Measurements from ENCODE around the gene YEATS4.
"Not testable (repeated sequence)": the region's sequence is repeated elsewhere in the genome, so short reads cannot be mapped to it uniquely, and the experiment has no call there.

YEATS4 gene

GRCh38 chr12:69359531-69360347 is at the start of gene YEATS4:
TSS of gene YEATS4 (plus strand) at chr12:69359743. CDS start at chr12:69359973, 230 bp downstream.
- Histone ChIP-seq H3K9me3 (ENCODE audit: control insufficient read depth in 5 of 5, low read length in 5 of 5) (no peaks in the 10 kb centered on the region), H3K9ac (ENCODE audit: low read length in 5 of 5) (peak within 1 kb of the TSS; percentile 52 to 93 (median 83)), H3K4me3 (ENCODE audit: low read depth in 1 of 5, low read length in 5 of 5) (peak within 1 kb of the TSS; percentile 83 to 95 (median 89)), H3K27me3 (ENCODE audit: control insufficient read depth in 5 of 5, insufficient read depth in 4 of 5, low read length in 5 of 5) (no peaks in the 10 kb centered on the region), H3K4me1 (ENCODE audit: control insufficient read depth in 5 of 5, insufficient read depth in 5 of 5, low read length in 5 of 5) (peaks cover 5 to 17% (median 14%) of the 10 kb centered on the region in 5 donors), H3K36me3 (ENCODE audit: control insufficient read depth in 5 of 5, insufficient read depth in 5 of 5, low read length in 5 of 5) (peaks cover 0 to 5% (median 0%) of the 10 kb centered on the region in 5 donors), H3K27ac (ENCODE audit: low read depth, low read length) (peak within 1 kb of the TSS; percentile 90)

- Histone ChIP-seq H3K27me3 (ENCODE audit: control insufficient read depth in 5 of 5, insufficient read depth in 4 of 5, low read length in 5 of 5) (peaks cover 0 to 3% (median 0%) of the 10 kb centered on the region in 5 donors), H3K4me3 (ENCODE audit: low read depth in 1 of 5, low read length in 5 of 5) (no peak overlapping the region), H3K9me3 (ENCODE audit: control insufficient read depth in 5 of 5, low read length in 5 of 5) (peaks cover 0 to 10% (median 3%) of the 10 kb centered on the region in 5 donors), H3K27ac (ENCODE audit: low read depth, low read length) (no peak overlapping the region), H3K36me3 (ENCODE audit: control insufficient read depth in 5 of 5, insufficient read depth in 5 of 5, low read length in 5 of 5) (no peaks in the 10 kb centered on the region), H3K4me1 (ENCODE audit: control insufficient read depth in 5 of 5, insufficient read depth in 5 of 5, low read length in 5 of 5) (no peaks in the 10 kb centered on the region), H3K9ac (ENCODE audit: low read length in 5 of 5) (no peak overlapping the region)
Observed at GRCh38 chr12:69313209-69313608, 46.3 kb upstream of the YEATS4 start.

- H3K9me3 ChIP-seq (ENCODE audit: control insufficient read depth in 5 of 5, low read length in 5 of 5); H3K4me3 ChIP-seq (ENCODE audit: low read depth in 1 of 5, low read length in 5 of 5); H3K36me3 ChIP-seq (ENCODE audit: control insufficient read depth in 5 of 5, insufficient read depth in 5 of 5, low read length in 5 of 5); H3K4me1 ChIP-seq (ENCODE audit: control insufficient read depth in 5 of 5, insufficient read depth in 5 of 5, low read length in 5 of 5); H3K9ac ChIP-seq (ENCODE audit: low read length in 5 of 5); H3K27me3 ChIP-seq (ENCODE audit: control insufficient read depth in 5 of 5, insufficient read depth in 4 of 5, low read length in 5 of 5); H3K27ac ChIP-seq (ENCODE audit: low read depth, low read length): not testable (repeated sequence)
Observed at GRCh38 chr12:69316784-69317183, 42.8 kb upstream of the YEATS4 start.

GRCh38 chr12:69317233-69317632 is 42.3 kb upstream of the YEATS4 start:
- not testable (repeated sequence) for H3K4me3 ChIP-seq (ENCODE audit: low read depth in 1 of 5, low read length in 5 of 5); H3K27me3 ChIP-seq (ENCODE audit: control insufficient read depth in 5 of 5, insufficient read depth in 4 of 5, low read length in 5 of 5); H3K9ac ChIP-seq (ENCODE audit: low read length in 5 of 5); H3K27ac ChIP-seq (ENCODE audit: low read depth, low read length); H3K36me3 ChIP-seq (ENCODE audit: control insufficient read depth in 5 of 5, insufficient read depth in 5 of 5, low read length in 5 of 5); H3K4me1 ChIP-seq (ENCODE audit: control insufficient read depth in 5 of 5, insufficient read depth in 5 of 5, low read length in 5 of 5); H3K9me3 ChIP-seq (ENCODE audit: control insufficient read depth in 5 of 5, low read length in 5 of 5)

GRCh38 chr12:69318225-69318624 is 41.3 kb upstream of the YEATS4 start:
- no peaks in the 10 kb centered on the region for H3K27me3 ChIP-seq (ENCODE audit: control insufficient read depth in 5 of 5, insufficient read depth in 4 of 5, low read length in 5 of 5)

GRCh38 chr12:69321351-69321750 is 38.2 kb upstream of the YEATS4 start:
- Histone ChIP-seq H3K9me3 (ENCODE audit: control insufficient read depth in 5 of 5, low read length in 5 of 5) (peaks cover 0 to 3% (median 0%) of the 10 kb centered on the region in 5 donors), H3K4me3 (ENCODE audit: low read depth in 1 of 5, low read length in 5 of 5) (no peak overlapping the region), H3K36me3 (ENCODE audit: control insufficient read depth in 5 of 5, insufficient read depth in 5 of 5, low read length in 5 of 5) (no peaks in the 10 kb centered on the region), H3K27ac (ENCODE audit: low read depth, low read length) (no peak overlapping the region), H3K9ac (ENCODE audit: low read length in 5 of 5) (no peak overlapping the region), H3K4me1 (ENCODE audit: control insufficient read depth in 5 of 5, insufficient read depth in 5 of 5, low read length in 5 of 5) (no peaks in the 10 kb centered on the region), H3K27me3 (ENCODE audit: control insufficient read depth in 5 of 5, insufficient read depth in 4 of 5, low read length in 5 of 5) (no peaks in the 10 kb centered on the region)

More at GRCh38 chr12:69318225-69318624, 41.3 kb upstream of the YEATS4 start:
- no peak overlapping the region for H3K9ac ChIP-seq (ENCODE audit: low read length in 5 of 5)
- no peak overlapping the region for H3K4me3 ChIP-seq (ENCODE audit: low read depth in 1 of 5, low read length in 5 of 5)
- H3K36me3 ChIP-seq (ENCODE audit: control insufficient read depth in 5 of 5, insufficient read depth in 5 of 5, low read length in 5 of 5) = no peaks in the 10 kb centered on the region
- peaks cover 0 to 4% (median 3%) of the 10 kb centered on the region in 5 donors for H3K9me3 ChIP-seq (ENCODE audit: control insufficient read depth in 5 of 5, low read length in 5 of 5)
- no peaks in the 10 kb centered on the region for H3K4me1 ChIP-seq (ENCODE audit: control insufficient read depth in 5 of 5, insufficient read depth in 5 of 5, low read length in 5 of 5)
- no peak overlapping the region for H3K27ac ChIP-seq (ENCODE audit: low read depth, low read length)

- H3K36me3 ChIP-seq (ENCODE audit: control insufficient read depth in 5 of 5, insufficient read depth in 5 of 5, low read length in 5 of 5) = no peaks in the 10 kb centered on the region
- no peaks in the 10 kb centered on the region for H3K27me3 ChIP-seq (ENCODE audit: control insufficient read depth in 5 of 5, insufficient read depth in 4 of 5, low read length in 5 of 5)
- no peak overlapping the region for H3K4me3 ChIP-seq (ENCODE audit: low read depth in 1 of 5, low read length in 5 of 5)
- no peaks in the 10 kb centered on the region for H3K4me1 ChIP-seq (ENCODE audit: control insufficient read depth in 5 of 5, insufficient read depth in 5 of 5, low read length in 5 of 5)
- no peak overlapping the region for H3K27ac ChIP-seq (ENCODE audit: low read depth, low read length)
- no peak overlapping the region for H3K9ac ChIP-seq (ENCODE audit: low read length in 5 of 5)
- H3K9me3 ChIP-seq (ENCODE audit: control insufficient read depth in 5 of 5, low read length in 5 of 5) = peaks cover 0 to 3% (median 0%) of the 10 kb centered on the region in 5 donors
Observed at GRCh38 chr12:69324797-69325466, 34.6 kb upstream of the YEATS4 start.

GRCh38 chr12:69328426-69328825 is 31.1 kb upstream of the YEATS4 start:
- H3K9ac ChIP-seq (ENCODE audit: low read length in 5 of 5) = no peak overlapping the region
- H3K27me3 ChIP-seq (ENCODE audit: control insufficient read depth in 5 of 5, insufficient read depth in 4 of 5, low read length in 5 of 5) = no peaks in the 10 kb centered on the region
- no peak overlapping the region for H3K4me3 ChIP-seq (ENCODE audit: low read depth in 1 of 5, low read length in 5 of 5)
- no peaks in the 10 kb centered on the region for H3K36me3 ChIP-seq (ENCODE audit: control insufficient read depth in 5 of 5, insufficient read depth in 5 of 5, low read length in 5 of 5)
- no peak overlapping the region for H3K27ac ChIP-seq (ENCODE audit: low read depth, low read length)
- peaks cover 0 to 14% (median 11%) of the 10 kb centered on the region in 5 donors for H3K4me1 ChIP-seq (ENCODE audit: control insufficient read depth in 5 of 5, insufficient read depth in 5 of 5, low read length in 5 of 5)
- H3K9me3 ChIP-seq (ENCODE audit: control insufficient read depth in 5 of 5, low read length in 5 of 5) = no peaks in the 10 kb centered on the region

GRCh38 chr12:69329669-69330428 is 29.7 kb upstream of the YEATS4 start:
- H3K36me3 ChIP-seq (ENCODE audit: control insufficient read depth in 5 of 5, insufficient read depth in 5 of 5, low read length in 5 of 5) = no peaks in the 10 kb centered on the region
- peaks cover 0 to 14% (median 11%) of the 10 kb centered on the region in 5 donors for H3K4me1 ChIP-seq (ENCODE audit: control insufficient read depth in 5 of 5, insufficient read depth in 5 of 5, low read length in 5 of 5)
- H3K27ac ChIP-seq (ENCODE audit: low read depth, low read length) = no peak overlapping the region
- H3K9ac ChIP-seq (ENCODE audit: low read length in 5 of 5) = peak overlapping the region in 1 of 5 donors; percentile 20
- H3K27me3 ChIP-seq (ENCODE audit: control insufficient read depth in 5 of 5, insufficient read depth in 4 of 5, low read length in 5 of 5) = peaks cover 0 to 3% (median 0%) of the 10 kb centered on the region in 5 donors
- no peaks in the 10 kb centered on the region for H3K9me3 ChIP-seq (ENCODE audit: control insufficient read depth in 5 of 5, low read length in 5 of 5)
- H3K4me3 ChIP-seq (ENCODE audit: low read depth in 1 of 5, low read length in 5 of 5) = peak overlapping the region in 1 of 5 donors; percentile 32

All from subcutaneous abdominal adipose tissue (tissue), 5 donors.